ENCODE measurements around the gene PTGER3. TPM values are rescaled to one million over a fixed set of nuclear protein-coding genes. Genes with fewer than 3 reads are reported as not detected.

PTGER3 gene
- polyA plus RNA-seq, 4 donors = 2.0 to 2.4 TPM; not detected in 2

DNA sequence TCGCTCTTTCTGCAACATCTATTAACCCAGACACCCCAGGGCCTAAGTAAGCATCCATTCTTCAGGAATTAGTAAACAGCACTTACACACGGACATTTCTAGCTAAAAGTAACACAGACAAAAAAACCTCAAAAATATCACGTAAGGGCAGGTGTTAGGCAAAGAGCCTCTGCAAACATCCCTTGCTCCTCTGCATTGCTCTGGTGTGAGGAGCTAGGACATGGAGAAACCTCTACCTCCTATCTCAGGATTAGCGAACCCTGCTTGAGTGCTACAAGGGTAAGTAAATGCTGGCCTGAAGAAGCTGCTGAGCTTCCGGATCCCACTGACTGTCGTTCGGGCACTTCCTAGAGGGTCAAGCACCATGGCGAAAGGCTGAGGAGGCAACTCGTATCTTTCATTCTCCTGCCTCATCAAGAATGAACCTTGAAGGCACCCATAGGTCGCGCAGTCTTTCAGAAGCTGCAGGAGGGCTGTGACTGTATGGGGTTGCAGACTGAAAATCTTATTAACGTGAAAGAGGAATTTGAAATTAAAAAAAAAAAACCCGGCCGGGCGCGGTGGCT is 2.1 kb downstream of the PTGER3 start:
- FAIRE-seq (no peak), DNase-seq (no peak)
- peak overlapping the region in 1 of 3 donors; percentile 26 for H3K4me3 ChIP-seq (ENCODE audit: low read depth in 1 of 3, low read length in 3 of 3)
- peaks cover 0 to 2% of the 10 kb centered on the region in 2 donors for H3K9me3 ChIP-seq (ENCODE audit: control insufficient read depth in 2 of 2, insufficient read depth in 1 of 2, low read depth in 1 of 2, low read length in 1 of 2)
- H3K27me3 ChIP-seq (ENCODE audit: control insufficient read depth in 3 of 3, insufficient read depth in 3 of 3, low read length in 3 of 3) = peaks cover 3 to 35% (median 8%) of the 10 kb centered on the region in 3 donors
- peaks cover 0 to 2% (median 0%) of the 10 kb centered on the region in 3 donors for H3K36me3 ChIP-seq (ENCODE audit: control insufficient read depth in 3 of 3, insufficient read depth in 2 of 3, low read depth in 1 of 3, low read length in 3 of 3)
- 73 to 78% (median 78%) methylated on average over 16 of the region's 16 CpGs for WGBS, 3 donors
- no peak overlapping the region for H3K27ac ChIP-seq (ENCODE audit: low read depth in 1 of 3, low read length in 2 of 3)
- peaks cover 0 to 6% (median 0%) of the 10 kb centered on the region in 3 donors for H3K4me1 ChIP-seq (ENCODE audit: control insufficient read depth in 3 of 3, insufficient read depth in 2 of 3, low read depth in 1 of 3, low read length in 2 of 3)

DNA sequence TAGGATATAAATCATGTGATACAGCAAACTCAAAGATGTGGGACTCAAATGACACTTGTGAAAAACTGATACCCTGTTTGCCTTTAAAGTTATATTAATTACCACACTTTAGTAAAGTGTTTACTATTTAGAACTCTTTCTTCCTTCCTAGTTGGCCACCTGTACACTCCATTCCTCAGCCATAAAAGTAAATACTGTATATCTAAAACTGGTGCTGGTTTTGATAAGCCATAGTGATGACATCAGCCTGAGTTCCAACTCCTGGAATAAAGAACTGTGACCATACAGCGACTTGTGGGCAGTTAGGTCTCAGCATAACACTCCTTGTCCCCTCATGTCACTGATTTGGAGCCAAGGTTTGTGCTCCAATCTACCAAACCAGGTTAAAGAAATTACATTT is 2.8 kb downstream of the PTGER3 start:
- Histone ChIP-seq H3K36me3 (ENCODE audit: control insufficient read depth in 3 of 3, insufficient read depth in 2 of 3, low read depth in 1 of 3, low read length in 3 of 3) (peaks cover 0 to 2% (median 0%) of the 10 kb centered on the region in 3 donors), H3K4me3 (ENCODE audit: low read depth in 1 of 3, low read length in 3 of 3) (no peak overlapping the region), H3K4me1 (ENCODE audit: control insufficient read depth in 3 of 3, insufficient read depth in 2 of 3, low read depth in 1 of 3, low read length in 2 of 3) (peaks cover 0 to 6% (median 0%) of the 10 kb centered on the region in 3 donors), H3K27ac (ENCODE audit: low read depth in 1 of 3, low read length in 2 of 3) (no peak overlapping the region), H3K27me3 (ENCODE audit: control insufficient read depth in 3 of 3, insufficient read depth in 3 of 3, low read length in 3 of 3) (peaks cover 3 to 35% (median 8%) of the 10 kb centered on the region in 3 donors), H3K9me3 (ENCODE audit: control insufficient read depth in 2 of 2, insufficient read depth in 1 of 2, low read depth in 1 of 2, low read length in 1 of 2) (peaks cover 0 to 2% of the 10 kb centered on the region in 2 donors)
- no peak for DNase-seq
- WGBS, 3 donors = 26 to 74% (median 51%) methylated on average over 1 of the region's 1 CpG
- no peak for FAIRE-seq

DNA sequence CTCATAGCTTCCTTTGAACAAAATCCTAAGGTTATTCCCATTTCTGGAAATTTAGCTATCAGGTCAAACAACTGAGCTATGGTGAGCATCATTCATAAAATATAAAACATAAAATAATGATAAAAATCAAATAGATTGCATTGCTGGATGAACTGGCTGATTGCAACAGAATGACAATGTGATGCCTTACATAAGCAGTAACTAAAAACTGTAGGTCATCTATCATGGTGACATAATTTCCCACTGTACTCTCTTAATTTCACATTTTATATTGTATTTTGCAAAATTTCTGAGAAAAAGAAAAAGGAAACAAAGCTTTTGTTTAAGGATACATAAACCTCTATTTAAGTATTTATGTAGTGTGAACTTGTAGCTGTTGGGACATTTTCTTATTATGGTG is 4.6 kb downstream of the PTGER3 start:
- FAIRE-seq (no peak), DNase-seq (no peak)
- peaks cover 0 to 2% of the 10 kb centered on the region in 2 donors for H3K9me3 ChIP-seq (ENCODE audit: control insufficient read depth in 2 of 2, insufficient read depth in 1 of 2, low read depth in 1 of 2, low read length in 1 of 2)
- H3K27me3 ChIP-seq (ENCODE audit: control insufficient read depth in 3 of 3, insufficient read depth in 3 of 3, low read length in 3 of 3) = peaks cover 3 to 29% (median 8%) of the 10 kb centered on the region in 3 donors
- H3K4me1 ChIP-seq (ENCODE audit: control insufficient read depth in 3 of 3, insufficient read depth in 2 of 3, low read depth in 1 of 3, low read length in 2 of 3) = peaks cover 0 to 6% (median 0%) of the 10 kb centered on the region in 3 donors
- H3K36me3 ChIP-seq (ENCODE audit: control insufficient read depth in 3 of 3, insufficient read depth in 2 of 3, low read depth in 1 of 3, low read length in 3 of 3) = peaks cover 0 to 2% (median 0%) of the 10 kb centered on the region in 3 donors
- H3K4me3 ChIP-seq (ENCODE audit: low read depth in 1 of 3, low read length in 3 of 3) = no peak overlapping the region
- no peak overlapping the region for H3K27ac ChIP-seq (ENCODE audit: low read depth in 1 of 3, low read length in 2 of 3)

DNA sequence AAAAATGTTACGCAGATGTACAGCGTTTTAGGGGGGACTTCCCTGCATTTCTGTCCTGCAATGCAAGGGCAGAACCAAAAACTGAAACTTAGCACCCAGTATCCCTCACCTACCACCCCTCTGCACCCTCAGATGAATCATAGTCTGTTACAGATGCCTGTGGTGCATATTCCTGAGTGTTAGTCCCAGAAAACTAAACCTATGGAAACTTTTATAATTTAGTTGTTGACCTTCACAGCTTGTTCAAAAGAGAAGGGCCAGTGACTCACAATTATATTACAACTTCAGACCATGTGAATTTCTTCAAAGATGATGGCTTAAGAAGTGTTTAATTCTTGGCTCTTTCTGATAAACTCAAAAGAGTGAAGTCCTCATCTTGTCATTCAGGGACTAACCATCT is 5.8 kb downstream of the PTGER3 start:
- Histone ChIP-seq H3K27ac (ENCODE audit: low read depth in 1 of 3, low read length in 2 of 3) (no peak overlapping the region), H3K4me1 (ENCODE audit: control insufficient read depth in 3 of 3, insufficient read depth in 2 of 3, low read depth in 1 of 3, low read length in 2 of 3) (peaks cover 0 to 1% (median 0%) of the 10 kb centered on the region in 3 donors), H3K4me3 (ENCODE audit: low read depth in 1 of 3, low read length in 3 of 3) (no peak overlapping the region), H3K36me3 (ENCODE audit: control insufficient read depth in 3 of 3, insufficient read depth in 2 of 3, low read depth in 1 of 3, low read length in 3 of 3) (peaks cover 0 to 2% (median 0%) of the 10 kb centered on the region in 3 donors), H3K27me3 (ENCODE audit: control insufficient read depth in 3 of 3, insufficient read depth in 3 of 3, low read length in 3 of 3) (peaks cover 3 to 17% (median 5%) of the 10 kb centered on the region in 3 donors), H3K9me3 (ENCODE audit: control insufficient read depth in 2 of 2, insufficient read depth in 1 of 2, low read depth in 1 of 2, low read length in 1 of 2) (peaks cover 0 to 2% of the 10 kb centered on the region in 2 donors)
- 55 to 77% (median 66%) methylated on average over 2 of the region's 2 CpGs for WGBS, 3 donors
- DNase-seq (no peak), FAIRE-seq (no peak)

GRCh38 chr1:71039661-71040262 is 7.9 kb downstream of the PTGER3 start:
- no peak for FAIRE-seq

DNA sequence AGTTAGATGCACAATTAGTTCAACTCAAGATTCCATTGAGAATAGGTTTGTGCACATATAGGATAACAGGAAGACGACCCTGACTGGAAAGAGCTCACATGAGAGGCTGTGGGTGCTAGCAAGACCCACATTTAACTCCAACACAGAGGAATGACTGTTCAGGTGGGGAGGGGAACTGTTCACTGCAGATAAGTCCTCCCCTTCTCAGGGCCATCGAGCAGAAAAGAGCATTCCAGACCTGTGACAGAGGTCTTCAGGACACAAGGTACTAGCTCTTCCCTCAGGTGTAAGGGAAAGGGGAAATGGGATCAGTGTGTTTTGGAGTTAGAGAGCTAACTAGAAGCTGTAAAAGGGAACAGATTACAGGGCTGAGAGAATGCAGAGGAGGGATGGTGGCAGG is 8.7 kb downstream of the PTGER3 start:
- no peak for FAIRE-seq

More at GRCh38 chr1:71039661-71040262, 7.9 kb downstream of the PTGER3 start:
- H3K27me3 ChIP-seq (ENCODE audit: control insufficient read depth in 3 of 3, insufficient read depth in 3 of 3, low read length in 3 of 3) = peaks cover 0 to under 1% (median 0%) of the 10 kb centered on the region in 3 donors
- H3K4me1 ChIP-seq (ENCODE audit: control insufficient read depth in 3 of 3, insufficient read depth in 2 of 3, low read depth in 1 of 3, low read length in 2 of 3) = no peaks in the 10 kb centered on the region
- no peaks in the 10 kb centered on the region for H3K36me3 ChIP-seq (ENCODE audit: control insufficient read depth in 3 of 3, insufficient read depth in 2 of 3, low read depth in 1 of 3, low read length in 3 of 3)
- DNase-seq = no peak
- H3K27ac ChIP-seq (ENCODE audit: low read depth in 1 of 3, low read length in 2 of 3) = no peak overlapping the region
- no peak overlapping the region for H3K4me3 ChIP-seq (ENCODE audit: low read depth in 1 of 3, low read length in 3 of 3)
- no peaks in the 10 kb centered on the region for H3K9me3 ChIP-seq (ENCODE audit: control insufficient read depth in 2 of 2, insufficient read depth in 1 of 2, low read depth in 1 of 2, low read length in 1 of 2)

DNA sequence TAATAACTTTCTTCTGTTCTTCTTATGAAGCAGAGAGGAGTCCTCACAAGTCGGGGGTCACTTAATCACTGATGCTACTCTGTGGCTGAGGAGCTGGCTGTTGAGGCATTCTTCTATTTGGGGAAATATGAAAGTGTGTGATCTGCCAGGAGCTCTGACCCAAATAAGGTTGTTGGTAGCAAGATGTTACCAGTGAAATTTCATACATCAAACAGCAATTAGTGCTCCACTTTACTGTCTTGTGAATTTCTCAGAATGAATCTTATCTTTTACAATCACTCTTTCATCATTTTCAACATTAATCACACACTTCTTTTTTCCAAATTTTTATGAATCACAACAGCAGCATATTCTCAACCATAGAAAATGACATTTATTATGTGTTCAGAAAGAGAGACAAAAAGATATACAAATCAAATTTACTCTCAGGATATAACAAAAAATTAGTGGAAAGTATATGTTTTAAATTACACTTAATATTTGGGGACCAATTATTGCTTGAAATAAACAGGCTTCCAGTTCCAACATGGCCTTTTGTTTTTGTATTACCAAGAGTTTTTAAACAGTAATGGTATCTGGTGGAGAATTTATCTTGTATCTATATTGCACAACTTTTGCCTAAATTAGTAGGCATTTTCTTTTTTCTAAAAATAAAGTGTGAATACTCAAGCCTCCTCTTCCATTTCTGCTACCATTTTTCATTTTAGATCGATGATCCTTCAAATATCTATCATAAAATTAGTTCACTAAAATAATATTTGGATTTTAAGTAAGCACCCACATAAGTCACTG is 9.6 kb downstream of the PTGER3 start:
- no peak for DNase-seq
- H3K36me3 ChIP-seq (ENCODE audit: control insufficient read depth in 3 of 3, insufficient read depth in 2 of 3, low read depth in 1 of 3, low read length in 3 of 3) = no peaks in the 10 kb centered on the region

More for the DNA sequence above, 8.7 kb downstream of the PTGER3 start:
- Histone ChIP-seq H3K4me3 (ENCODE audit: low read depth in 1 of 3, low read length in 3 of 3) (no peak overlapping the region), H3K27ac (ENCODE audit: low read depth in 1 of 3, low read length in 2 of 3) (no peak overlapping the region), H3K27me3 (ENCODE audit: control insufficient read depth in 3 of 3, insufficient read depth in 3 of 3, low read length in 3 of 3) (no peaks in the 10 kb centered on the region), H3K4me1 (ENCODE audit: control insufficient read depth in 3 of 3, insufficient read depth in 2 of 3, low read depth in 1 of 3, low read length in 2 of 3) (no peaks in the 10 kb centered on the region), H3K36me3 (ENCODE audit: control insufficient read depth in 3 of 3, insufficient read depth in 2 of 3, low read depth in 1 of 3, low read length in 3 of 3) (no peaks in the 10 kb centered on the region), H3K9me3 (ENCODE audit: control insufficient read depth in 2 of 2, insufficient read depth in 1 of 2, low read depth in 1 of 2, low read length in 1 of 2) (no peaks in the 10 kb centered on the region)
- no peak for DNase-seq
- WGBS, 3 donors = 48 to 71% (median 51%) methylated on average over 2 of the region's 2 CpGs

DNA sequence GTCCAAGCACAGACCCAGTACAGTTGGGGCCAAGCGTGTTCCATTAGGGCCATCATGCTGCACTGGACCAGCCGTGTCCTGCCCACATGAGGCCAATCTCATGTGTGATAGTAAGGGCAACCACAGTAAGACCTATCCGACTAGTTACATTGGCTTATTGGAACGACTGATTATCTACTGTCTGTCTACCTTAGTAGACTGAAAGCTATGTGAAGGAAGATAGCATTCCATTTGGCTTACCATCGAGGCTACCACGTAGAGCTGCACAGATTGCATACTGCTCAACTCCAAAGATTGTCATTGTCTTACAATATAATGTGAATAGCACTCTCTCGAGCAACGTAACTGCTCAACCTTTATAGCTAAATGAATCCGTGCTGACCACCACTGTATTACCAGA is 10.6 kb downstream of the PTGER3 start:
- H3K4me1 ChIP-seq (ENCODE audit: control insufficient read depth in 3 of 3, insufficient read depth in 2 of 3, low read depth in 1 of 3, low read length in 2 of 3) = no peaks in the 10 kb centered on the region
- WGBS, 3 donors = 91 to 93% (median 92%) methylated on average over 9 of the region's 9 CpGs
- FAIRE-seq (no peak), DNase-seq (no peak)
- H3K27ac ChIP-seq (ENCODE audit: low read depth in 1 of 3, low read length in 2 of 3) = no peak overlapping the region
- H3K9me3 ChIP-seq (ENCODE audit: control insufficient read depth in 2 of 2, insufficient read depth in 1 of 2, low read depth in 1 of 2, low read length in 1 of 2) = no peaks in the 10 kb centered on the region
- H3K27me3 ChIP-seq (ENCODE audit: control insufficient read depth in 3 of 3, insufficient read depth in 3 of 3, low read length in 3 of 3) = no peaks in the 10 kb centered on the region
- H3K4me3 ChIP-seq (ENCODE audit: low read depth in 1 of 3, low read length in 3 of 3) = no peak overlapping the region
- H3K36me3 ChIP-seq (ENCODE audit: control insufficient read depth in 3 of 3, insufficient read depth in 2 of 3, low read depth in 1 of 3, low read length in 3 of 3) = no peaks in the 10 kb centered on the region

More for the DNA sequence above, 9.6 kb downstream of the PTGER3 start:
- no peak for FAIRE-seq
- H3K9me3 ChIP-seq (ENCODE audit: control insufficient read depth in 2 of 2, insufficient read depth in 1 of 2, low read depth in 1 of 2, low read length in 1 of 2) = no peaks in the 10 kb centered on the region
- no peak overlapping the region for H3K27ac ChIP-seq (ENCODE audit: low read depth in 1 of 3, low read length in 2 of 3)
- no peaks in the 10 kb centered on the region for H3K27me3 ChIP-seq (ENCODE audit: control insufficient read depth in 3 of 3, insufficient read depth in 3 of 3, low read length in 3 of 3)
- WGBS, 3 donors = 60 to 75% (median 72%) methylated on average over 2 of the region's 2 CpGs
- no peak overlapping the region for H3K4me3 ChIP-seq (ENCODE audit: low read depth in 1 of 3, low read length in 3 of 3)
- H3K4me1 ChIP-seq (ENCODE audit: control insufficient read depth in 3 of 3, insufficient read depth in 2 of 3, low read depth in 1 of 3, low read length in 2 of 3) = no peaks in the 10 kb centered on the region

All from small intestine (tissue), 7 donors.